Gastroesophageal sphincter (tissue), 4 donors: Measurements from ENCODE around the gene XCL2. TPM values are rescaled to one million over a fixed set of nuclear protein-coding genes. Genes with fewer than 3 reads are reported as not detected.

ENCODE experiments used
- ATAC-seq: fragments of 150-250 bp; one replicate; pipeline ENCODE4 v1.9.1; 2016; ENCODE audit warnings: mild to moderate bottlenecking, moderate library complexity
- H3K27ac ChIP-seq, 4 donors: fragments of 200-600 bp; sonication (generic) in 3 of 4; 1 replicate in 3 of 4; 2 replicates in 1 of 4; pipeline ENCODE4 v1.5.1; 2016 to 2019
- H3K27me3 ChIP-seq: fragments of 200-600 bp; sonication (generic); one replicate; pipeline ENCODE4 v1.5.1; 2019
- H3K36me3 ChIP-seq, 2 donors: fragments of 200-600 bp; sonication (generic); one replicate each; pipeline ENCODE4 v1.5.1; 2019; ENCODE audit warnings: control low read depth in 1 of 2
- H3K4me1 ChIP-seq, 3 donors: fragments of 200-600 bp; sonication (generic); 1 replicate in 2 of 3; 2 replicates in 1 of 3; pipeline ENCODE4 v1.5.1; 2016 to 2019; ENCODE audit warnings: control low read depth in 2 of 3
- H3K4me3 ChIP-seq, 2 donors: fragments of 200-600 bp; sonication (generic); one replicate each; pipeline ENCODE4 v1.5.1; 2019; ENCODE audit warnings: mild to moderate bottlenecking in 1 of 2, moderate library complexity in 1 of 2
- H3K9me3 ChIP-seq, 3 donors: fragments of 200-600 bp; sonication (generic); one replicate each; pipeline ENCODE4 v1.5.1; 2017 to 2019; ENCODE audit warnings: control low read depth in 2 of 3
- CTCF ChIP-seq, 4 experiments: fragments of 200-600 bp in 2 of 4; fragments of 450-650 bp in 2 of 4; sonication (generic) in 1 of 4; IDR thresholded peaks; one replicate each; pipeline ENCODE4 v1.5.1; 2017 to 2019; ENCODE audit warnings: antibody characterized with exemption in 4 of 4, mild to moderate bottlenecking in 2 of 4, moderate library complexity in 2 of 4
- EP300 ChIP-seq: sonication (generic); formaldehyde crosslinking; IDR thresholded peaks from one replicate; pipeline ENCODE4 v1.6.1; 2017; ENCODE audit warnings: antibody characterized with exemption, mild to moderate bottlenecking
- POLR2A ChIP-seq, 2 donors: fragments of 450-650 bp; IDR thresholded peaks; one replicate each; pipeline ENCODE4 v1.6.1; 2017; ENCODE audit warnings: antibody characterized with exemption in 2 of 2, mild to moderate bottlenecking in 2 of 2, moderate library complexity in 1 of 2
- POLR2AphosphoS5 ChIP-seq: sonication (generic); formaldehyde crosslinking; IDR thresholded peaks from one replicate; pipeline ENCODE4 v1.6.1; 2017; ENCODE audit warnings: antibody characterized with exemption
- WGBS, 2 donors: methylation state at CpG; one replicate each; pipeline ENCODE4 v1.1.5; 2018; ENCODE audit warnings: low coverage in 1 of 2; 5-methylcytosine and 5-hydroxymethylcytosine counted together
- total RNA-seq, 4 donors: library from RNA; depleted of rRNA; stranded (reverse); fragments of >200 nt; gene quantifications; one replicate each; pipeline ENCODE4 v1.1.0, GENCODE V29; 2016

The XCL2 gene
- total RNA-seq, 4 donors from 2014 or later, result 2.0 TPM; not detected in 3

GRCh38 chr1:168520052-168520751 lies 23.6 kb downstream of the XCL2 start:
- Histone ChIP-seq H3K27me3 (no peaks in the 10 kb centered on the region), H3K36me3 (no peaks in the 10 kb centered on the region), H3K4me3 (no peak overlapping the region), H3K9me3 (no peaks in the 10 kb centered on the region), H3K4me1 (peaks cover 0 to 5% (median 0%) of the 10 kb centered on the region in 3 donors), H3K27ac (no peak overlapping the region)
- 41 to 57% methylated on average over 3 to 6 of the region's 6 CpGs for WGBS, 2 donors
- no peak for ATAC-seq
- TF ChIP-seq EP300 (no peak), POLR2AphosphoS5 (no peak), CTCF (IDR thresholded peaks at IDR 0.05) (no peak), POLR2A (IDR thresholded peaks at IDR 0.05) (no peak)

GRCh38 chr1:168518813-168519212 lies 25.0 kb downstream of the XCL2 start:
- Histone ChIP-seq H3K27me3 (no peaks in the 10 kb centered on the region), H3K4me1 (peaks cover 0 to 17% (median 3%) of the 10 kb centered on the region in 3 donors), H3K4me3 (no peak overlapping the region), H3K27ac (no peak overlapping the region), H3K9me3 (no peaks in the 10 kb centered on the region), H3K36me3 (no peaks in the 10 kb centered on the region)
- no peak for TF ChIP-seq POLR2A (IDR thresholded peaks at IDR 0.05)
- TF ChIP-seq EP300, result no peak
- TF ChIP-seq POLR2AphosphoS5, result no peak
- TF ChIP-seq CTCF (IDR thresholded peaks at IDR 0.05), result no peak
- WGBS, 2 donors, result 21 to 38% methylated on average over 1 of the region's 1 CpG
- ATAC-seq, result no peak

DNA sequence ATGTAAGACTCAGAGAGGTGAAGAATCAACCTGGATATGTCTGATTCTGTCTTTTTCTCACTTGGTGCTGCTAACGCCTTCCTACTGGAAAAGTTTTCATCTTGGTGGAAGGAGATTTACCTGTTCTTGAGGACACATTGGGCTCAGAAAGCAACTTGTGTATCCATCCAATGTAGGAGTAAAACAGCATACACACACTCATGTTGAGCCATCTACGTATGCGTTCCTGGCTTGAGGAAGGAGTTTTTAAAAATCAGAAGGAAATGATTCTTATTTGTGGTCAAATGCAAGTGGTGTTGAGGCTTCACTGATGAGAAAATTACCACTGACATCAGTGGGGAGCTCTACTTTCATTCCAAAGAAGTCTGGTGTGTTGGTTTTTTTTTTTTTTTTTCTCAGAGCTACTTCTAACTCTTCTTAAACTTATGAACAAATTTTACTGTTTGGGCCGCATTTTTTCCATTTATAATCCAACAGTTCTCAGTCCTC lies 25.6 kb downstream of the XCL2 start:
- no peaks in the 10 kb centered on the region for H3K36me3 ChIP-seq
- no peaks in the 10 kb centered on the region for H3K27me3 ChIP-seq
- no peak overlapping the region for H3K27ac ChIP-seq
- peaks cover 0 to 22% (median 3%) of the 10 kb centered on the region in 3 donors for H3K4me1 ChIP-seq
- no peak for ATAC-seq
- WGBS, 2 donors, result 44 to 72% methylated on average over 3 of the region's 4 CpGs
- TF ChIP-seq POLR2AphosphoS5 (no peak), CTCF (IDR thresholded peaks at IDR 0.05) (no peak), POLR2A (IDR thresholded peaks at IDR 0.05) (no peak), EP300 (no peak)
- no peaks in the 10 kb centered on the region for H3K9me3 ChIP-seq
- H3K4me3 ChIP-seq, result no peak overlapping the region

- no peaks in the 10 kb centered on the region for H3K9me3 ChIP-seq
- 79 to 89% methylated on average over 2 of the region's 2 CpGs for WGBS, 2 donors
- TF ChIP-seq POLR2A (IDR thresholded peaks at IDR 0.05) (no peak), POLR2AphosphoS5 (no peak)
- H3K27ac ChIP-seq, result peak overlapping the region in 1 of 4 donors; percentile 32
- no peaks in the 10 kb centered on the region for H3K27me3 ChIP-seq
- no peaks in the 10 kb centered on the region for H3K36me3 ChIP-seq
- peaks cover 0 to 39% (median 3%) of the 10 kb centered on the region in 3 donors for H3K4me1 ChIP-seq
- H3K4me3 ChIP-seq, result no peak overlapping the region
- no peak for ATAC-seq
Measured at GRCh38 chr1:168514455-168514854, 29.3 kb downstream of the XCL2 start.

- ATAC-seq, result peak; percentile 56
- Histone ChIP-seq H3K36me3 (no peaks in the 10 kb centered on the region), H3K4me3 (no peak overlapping the region), H3K9me3 (no peaks in the 10 kb centered on the region), H3K27ac (peak overlapping the region in 3 of 4 donors; percentile 18 to 32 (median 26)), H3K4me1 (peaks cover 0 to 45% (median 7%) of the 10 kb centered on the region in 3 donors), H3K27me3 (no peaks in the 10 kb centered on the region)
- no peak for TF ChIP-seq POLR2A (IDR thresholded peaks at IDR 0.05)
- peak; percentile 32 for TF ChIP-seq POLR2AphosphoS5
- TF ChIP-seq CTCF (IDR thresholded peaks at IDR 0.05), result no peak
- no peak for TF ChIP-seq EP300
- WGBS, 2 donors, result 47 to 56% methylated on average over 5 to 9 of the region's 9 CpGs
Measured at GRCh38 chr1:168513656-168514404, 30.0 kb downstream of the XCL2 start.
